Neural progenitor cell (in vitro differentiated cells): Measurements from ENCODE around the gene ROR2.

ENCODE experiments used
- EZH2 ChIP-seq: fragments of 200-600 bp; sonication (generic); IDR thresholded peaks from 2 replicates; pipeline ENCODE4 v1.6.1; 2017; ENCODE audit warnings: antibody characterized with exemption, mild to moderate bottlenecking, moderate library complexity
- TF ChIP-seq, protein P1 (sequence below): fragments of 200-600 bp; sonication (generic); IDR thresholded peaks from 2 replicates; pipeline ENCODE4 v1.5.1; 2017; ENCODE audit warnings: antibody characterized with exemption, mild to moderate bottlenecking

DNA sequence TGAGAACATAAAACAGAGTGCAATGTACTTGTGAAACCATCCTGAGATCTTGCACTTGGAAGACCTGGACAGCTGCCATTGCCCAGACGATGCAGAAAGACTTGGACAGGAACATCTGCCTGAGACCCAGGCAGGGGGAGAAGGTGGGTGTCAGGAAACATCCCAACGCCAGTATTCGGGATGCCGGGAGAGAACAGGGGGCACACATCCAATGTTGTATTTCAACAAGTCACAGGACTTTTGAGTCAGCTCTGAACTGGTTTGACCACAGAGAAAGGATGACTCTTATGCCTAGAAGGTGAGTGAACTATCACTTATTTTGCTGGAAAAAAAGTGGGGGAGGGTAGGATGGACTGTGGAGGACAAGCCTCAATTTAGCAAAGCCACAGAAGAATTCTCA, 124.6 kb downstream of the ROR2 start:
- TF ChIP-seq, protein P1, sequence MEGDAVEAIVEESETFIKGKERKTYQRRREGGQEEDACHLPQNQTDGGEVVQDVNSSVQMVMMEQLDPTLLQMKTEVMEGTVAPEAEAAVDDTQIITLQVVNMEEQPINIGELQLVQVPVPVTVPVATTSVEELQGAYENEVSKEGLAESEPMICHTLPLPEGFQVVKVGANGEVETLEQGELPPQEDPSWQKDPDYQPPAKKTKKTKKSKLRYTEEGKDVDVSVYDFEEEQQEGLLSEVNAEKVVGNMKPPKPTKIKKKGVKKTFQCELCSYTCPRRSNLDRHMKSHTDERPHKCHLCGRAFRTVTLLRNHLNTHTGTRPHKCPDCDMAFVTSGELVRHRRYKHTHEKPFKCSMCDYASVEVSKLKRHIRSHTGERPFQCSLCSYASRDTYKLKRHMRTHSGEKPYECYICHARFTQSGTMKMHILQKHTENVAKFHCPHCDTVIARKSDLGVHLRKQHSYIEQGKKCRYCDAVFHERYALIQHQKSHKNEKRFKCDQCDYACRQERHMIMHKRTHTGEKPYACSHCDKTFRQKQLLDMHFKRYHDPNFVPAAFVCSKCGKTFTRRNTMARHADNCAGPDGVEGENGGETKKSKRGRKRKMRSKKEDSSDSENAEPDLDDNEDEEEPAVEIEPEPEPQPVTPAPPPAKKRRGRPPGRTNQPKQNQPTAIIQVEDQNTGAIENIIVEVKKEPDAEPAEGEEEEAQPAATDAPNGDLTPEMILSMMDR = no peak
- TF ChIP-seq EZH2 = no peak
